Right lobe of liver (tissue), 4 donors: ENCODE measurements around the gene MTMR12.

ENCODE experiments used
- POLR2A ChIP-seq: fragments of 450-650 bp; IDR thresholded peaks from one replicate; pipeline ENCODE4 v1.6.1; 2017; ENCODE audit warnings: antibody characterized with exemption, mild to moderate bottlenecking
- TF ChIP-seq, protein P1 (sequence below), 4 donors: fragments of 200-600 bp in 3 of 4; fragments of 450-650 bp in 1 of 4; IDR thresholded peaks; one replicate each; pipeline versions ENCODE4 v1.5.1 to v1.8.0; 2016 to 2022; ENCODE audit warnings: antibody characterized with exemption in 4 of 4, mild to moderate bottlenecking in 2 of 4
- donor health status: DM: no; HTN: no; CAD: no.
- donor health status: DM: no; HTN: no; CAD: no.
- donor health status: DM: no; HTN: yes; CAD: no.

DNA sequence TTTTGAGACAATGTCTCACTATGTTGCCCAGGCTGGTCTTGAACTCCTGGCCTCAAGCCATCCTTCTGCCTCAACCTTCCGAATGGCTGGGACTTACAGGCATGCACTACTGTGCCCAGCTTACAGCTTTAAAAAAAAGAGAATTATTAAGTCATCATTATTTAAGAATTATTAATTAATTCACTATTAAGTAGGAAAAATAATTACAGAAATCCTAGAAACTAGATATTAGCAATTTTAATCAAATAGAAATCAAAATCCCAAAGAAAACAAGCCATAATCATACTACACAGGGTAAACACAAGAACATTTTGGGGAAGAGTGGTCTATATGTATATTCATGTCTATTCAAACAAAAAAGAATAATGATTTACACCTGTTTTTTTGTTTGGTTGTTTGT is 19.6 kb upstream of the MTMR12 start:
- TF ChIP-seq, protein P1, sequence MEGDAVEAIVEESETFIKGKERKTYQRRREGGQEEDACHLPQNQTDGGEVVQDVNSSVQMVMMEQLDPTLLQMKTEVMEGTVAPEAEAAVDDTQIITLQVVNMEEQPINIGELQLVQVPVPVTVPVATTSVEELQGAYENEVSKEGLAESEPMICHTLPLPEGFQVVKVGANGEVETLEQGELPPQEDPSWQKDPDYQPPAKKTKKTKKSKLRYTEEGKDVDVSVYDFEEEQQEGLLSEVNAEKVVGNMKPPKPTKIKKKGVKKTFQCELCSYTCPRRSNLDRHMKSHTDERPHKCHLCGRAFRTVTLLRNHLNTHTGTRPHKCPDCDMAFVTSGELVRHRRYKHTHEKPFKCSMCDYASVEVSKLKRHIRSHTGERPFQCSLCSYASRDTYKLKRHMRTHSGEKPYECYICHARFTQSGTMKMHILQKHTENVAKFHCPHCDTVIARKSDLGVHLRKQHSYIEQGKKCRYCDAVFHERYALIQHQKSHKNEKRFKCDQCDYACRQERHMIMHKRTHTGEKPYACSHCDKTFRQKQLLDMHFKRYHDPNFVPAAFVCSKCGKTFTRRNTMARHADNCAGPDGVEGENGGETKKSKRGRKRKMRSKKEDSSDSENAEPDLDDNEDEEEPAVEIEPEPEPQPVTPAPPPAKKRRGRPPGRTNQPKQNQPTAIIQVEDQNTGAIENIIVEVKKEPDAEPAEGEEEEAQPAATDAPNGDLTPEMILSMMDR (IDR thresholded peaks at IDR 0.05): no peak
- TF ChIP-seq POLR2A: no peak
